G401 (cell line): ENCODE measurements around the gene APP. TPM values are rescaled to one million over a fixed set of nuclear protein-coding genes. Genes with fewer than 3 reads are reported as not detected.
A peak's percentile ranks its signal among the peaks of the same experiment; 100 is the strongest.

Experiments used
- DNase-seq: peaks from one replicate; pipeline ENCODE4 v3.0.0-alpha.2; 2015; ENCODE audit warnings: low spot score
- in situ Hi-C: cut with HindIII; loops from 2 replicates; pipeline ENCODE4 v1.10.0; 2016; ENCODE audit warnings: low sequenced_read_pairs, mixed read lengths
- total RNA-seq: library from RNA; depleted of rRNA; stranded (reverse); fragments of >200 nt; shearing (Covaris generic); gene quantifications from 2 replicates; pipeline ENCODE4 v1.2.3, GENCODE V29; 2014

Gene APP
- total RNA-seq, 1 experiment from 2014 or later, result 254 TPM

DNA sequence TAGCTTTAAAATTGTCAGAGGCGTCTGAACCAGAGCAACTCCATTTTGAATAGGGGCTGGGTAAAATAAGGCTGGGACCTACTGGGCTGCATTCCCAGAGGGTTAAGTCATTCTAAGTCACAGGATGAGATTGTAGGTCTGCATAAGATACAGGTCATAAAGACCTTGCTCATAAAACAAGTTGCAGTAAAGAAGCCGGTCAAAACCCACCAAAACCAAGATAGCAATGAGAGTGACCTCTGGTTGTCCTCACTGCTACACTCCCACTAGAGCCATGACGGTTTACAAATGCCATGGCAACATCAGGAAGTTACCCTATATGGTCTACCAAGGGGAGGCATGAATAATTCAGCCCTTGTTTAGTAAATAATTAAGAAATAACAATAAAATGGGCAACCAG is 292.2 kb downstream of the APP start:
- DNase-seq, result no peak
- in situ Hi-C loops, result loop anchor here (25.0 kb wide), 1 partner anchor 284 kb away; the partner anchor contains the start of gene APP

DNA sequence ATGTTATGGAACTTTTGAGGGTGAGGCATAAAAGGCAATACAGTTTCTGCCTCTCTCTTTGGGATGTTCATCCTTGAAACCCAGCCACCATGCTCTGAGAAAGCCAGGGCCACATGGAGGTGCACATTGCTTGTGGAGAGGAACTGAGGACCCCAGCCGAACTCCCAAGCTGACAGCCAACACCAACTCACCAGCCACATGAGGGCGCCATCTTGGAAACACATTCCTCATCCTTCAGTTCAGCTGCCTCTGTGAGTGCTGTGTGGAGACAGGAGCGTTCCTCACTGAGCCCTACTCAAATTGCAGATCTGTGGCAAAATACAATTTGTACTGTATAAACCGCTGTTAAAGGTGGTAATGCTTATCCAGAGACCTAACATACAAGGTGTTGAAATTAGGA is 298.3 kb downstream of the APP start:
- no peak for DNase-seq

DNA sequence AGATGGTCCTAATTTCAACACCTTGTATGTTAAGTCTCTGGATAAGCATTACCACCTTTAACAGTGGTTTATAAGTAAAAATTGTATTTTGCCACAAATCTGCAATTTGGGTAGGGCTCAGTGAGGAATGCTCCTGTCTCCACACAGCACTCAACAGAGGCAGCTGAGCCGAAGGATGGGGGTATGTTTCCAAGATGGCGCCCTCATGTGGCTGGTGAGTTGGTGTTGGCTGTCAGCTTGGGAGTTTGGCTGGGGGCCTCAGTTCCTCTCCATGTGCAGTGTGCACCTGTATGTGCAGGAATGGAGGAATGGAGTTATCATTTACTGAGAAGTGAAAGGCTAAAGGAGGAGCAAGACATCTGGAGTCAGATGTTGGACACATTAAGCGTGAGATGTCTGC is 299.0 kb downstream of the APP start:
- no peak for DNase-seq
- in situ Hi-C loops, result no loop called here

More for the DNA sequence above, 298.3 kb downstream of the APP start:
- in situ Hi-C loops, result no loop called here

DNA sequence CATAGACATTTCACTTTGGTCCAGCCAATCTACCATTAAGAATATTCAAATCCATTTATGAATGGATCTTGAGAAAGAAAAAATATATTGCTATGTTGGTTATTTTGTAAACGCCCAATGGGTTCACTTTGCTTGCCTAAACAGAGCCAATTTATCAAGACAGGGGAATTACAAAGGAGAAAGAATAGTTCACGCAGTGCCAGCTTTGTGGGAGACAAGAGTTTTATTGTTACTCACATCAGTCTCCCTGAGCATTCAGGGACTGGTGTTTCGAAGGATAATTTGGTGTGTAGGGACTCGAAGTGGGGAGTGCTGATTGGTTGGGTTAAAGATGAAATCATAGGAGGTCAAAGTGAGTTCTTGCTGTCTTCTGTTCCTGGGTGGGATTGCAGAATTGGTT is 300.5 kb downstream of the APP start:
- in situ Hi-C loops, result no loop called here
- DNase-seq, result no peak

DNA sequence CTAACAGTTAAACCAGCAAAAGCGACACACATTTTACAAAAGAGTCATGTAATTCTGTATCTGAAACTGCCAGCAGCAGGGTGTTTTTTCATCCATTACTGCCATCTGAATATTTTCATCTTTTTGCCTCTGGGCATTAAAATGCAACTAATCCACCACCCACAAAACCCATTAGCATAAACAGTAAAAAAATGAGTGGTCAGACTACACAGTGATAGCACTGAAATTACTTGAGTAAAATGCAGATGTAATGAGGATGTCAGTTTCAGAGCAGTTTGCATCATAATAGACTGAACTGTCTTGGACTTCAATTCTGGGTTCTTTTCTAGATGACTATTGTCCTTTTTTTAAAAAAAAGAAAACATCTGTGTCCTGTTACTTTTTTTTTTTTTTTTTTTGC is 303.5 kb downstream of the APP start:
- in situ Hi-C loops, result no loop called here
- no peak for DNase-seq

DNA sequence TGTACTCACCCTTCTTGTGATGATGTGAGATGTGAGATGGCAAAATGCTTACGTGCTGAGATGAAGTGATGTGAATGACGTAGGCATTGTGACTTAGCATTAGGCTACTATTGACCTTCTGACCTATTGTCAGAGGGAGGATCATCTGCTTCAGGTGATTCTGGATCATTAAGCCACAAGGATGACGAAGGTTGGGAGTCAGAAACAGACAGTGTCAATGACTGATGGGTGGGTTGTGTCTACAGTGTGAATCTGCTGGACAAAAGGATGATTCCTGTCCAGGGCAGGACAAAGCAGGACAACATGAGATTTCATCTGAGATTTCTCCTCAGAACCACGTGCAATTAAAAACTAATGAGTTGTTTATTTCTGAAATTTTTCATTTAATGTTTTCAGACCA is 306.8 kb downstream of the APP start:
- in situ Hi-C loops, result no loop called here
- no peak for DNase-seq

DNA sequence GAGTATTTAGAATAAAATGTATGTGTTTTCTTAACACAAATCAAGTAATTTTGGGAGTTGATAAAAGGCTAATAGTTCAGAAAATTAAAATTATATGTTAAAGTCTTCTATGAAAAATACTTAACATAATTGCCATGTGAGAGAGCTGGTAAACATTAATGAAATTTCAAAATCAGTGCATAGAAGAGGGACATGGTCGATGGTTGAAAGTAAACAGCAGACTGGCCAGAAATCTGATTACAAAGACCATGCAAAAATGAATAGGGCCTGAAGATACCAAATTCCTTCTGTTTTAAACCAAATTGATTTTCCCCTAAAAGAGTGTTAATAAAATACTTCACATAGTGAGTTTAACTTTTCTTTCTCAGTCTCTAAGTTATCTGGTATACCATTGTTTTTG is 307.5 kb downstream of the APP start:
- in situ Hi-C loops, result no loop called here
- DNase-seq, result no peak

DNA sequence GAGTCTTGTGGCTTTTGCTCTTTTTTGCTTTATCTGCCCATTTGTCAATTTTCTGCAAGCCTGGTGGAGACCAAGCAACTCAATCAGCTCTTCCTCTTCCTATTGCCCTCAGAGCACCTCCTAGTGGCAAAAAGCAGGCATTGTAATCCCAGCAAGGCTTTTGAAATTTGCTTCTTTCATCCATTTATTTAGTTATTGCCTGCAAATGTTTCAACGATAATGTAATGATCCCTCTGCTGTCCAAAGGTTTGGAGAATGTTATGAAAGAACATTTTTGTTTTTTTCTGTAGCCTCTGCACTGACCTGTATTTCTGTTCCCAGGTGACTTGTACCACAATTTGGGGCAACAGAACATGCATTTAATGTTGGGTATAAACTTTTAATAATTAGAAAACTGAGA is 308.0 kb downstream of the APP start:
- in situ Hi-C loops, result no loop called here
- no peak for DNase-seq

DNA sequence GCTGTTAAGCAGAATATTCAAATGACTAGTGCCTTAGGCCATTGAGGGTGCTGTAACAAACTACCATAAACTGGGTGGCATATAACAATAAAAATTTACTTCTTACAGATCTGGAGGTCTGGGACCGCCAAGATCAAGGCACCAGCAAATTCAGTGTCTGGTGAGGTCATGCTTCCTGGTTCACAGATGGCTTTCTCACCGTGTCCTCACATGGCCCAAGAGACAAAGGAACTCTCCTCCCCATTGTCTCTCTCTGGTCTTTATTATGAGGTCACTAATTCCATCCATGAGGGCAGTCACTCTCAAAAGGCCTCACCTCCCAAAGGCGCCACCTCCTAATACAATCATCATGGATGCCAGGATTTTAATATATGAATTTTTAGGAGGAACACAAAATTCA is 308.5 kb downstream of the APP start:
- no peak for DNase-seq
- in situ Hi-C loops, result no loop called here

DNA sequence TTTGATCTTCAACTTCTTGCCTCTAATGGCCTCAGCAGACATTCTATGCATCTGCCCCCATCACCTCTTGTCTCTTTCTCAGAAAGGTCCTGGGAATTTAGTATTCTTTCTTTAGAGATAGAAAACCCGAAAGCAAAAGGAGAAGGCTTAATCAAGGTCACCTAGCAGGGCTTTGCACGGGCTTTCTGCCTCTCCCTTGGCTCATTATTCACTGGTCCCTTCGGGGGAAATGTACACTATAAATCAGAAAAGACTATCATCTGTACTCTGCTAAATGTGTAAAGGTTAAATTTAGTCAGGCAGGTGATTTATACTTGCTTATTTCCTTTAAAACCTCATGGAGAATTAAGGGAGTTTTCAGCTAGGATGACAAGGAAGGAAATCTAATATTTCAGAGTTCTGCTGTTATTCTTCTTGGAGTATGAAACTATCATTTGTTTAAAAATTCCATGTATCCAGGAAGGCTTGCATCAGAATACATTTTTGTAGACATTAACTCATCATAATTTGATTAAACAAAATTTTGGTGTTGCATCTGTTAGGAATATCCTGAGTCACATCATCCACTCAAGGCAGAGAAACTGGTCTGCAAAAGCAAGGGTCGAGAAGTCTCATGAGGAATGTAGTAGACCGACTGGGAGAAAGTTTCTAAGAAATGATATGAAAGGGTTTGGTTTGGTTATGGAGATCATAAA is 311.2 kb downstream of the APP start:
- DNase-seq, result no peak
- in situ Hi-C loops, result no loop called here

DNA sequence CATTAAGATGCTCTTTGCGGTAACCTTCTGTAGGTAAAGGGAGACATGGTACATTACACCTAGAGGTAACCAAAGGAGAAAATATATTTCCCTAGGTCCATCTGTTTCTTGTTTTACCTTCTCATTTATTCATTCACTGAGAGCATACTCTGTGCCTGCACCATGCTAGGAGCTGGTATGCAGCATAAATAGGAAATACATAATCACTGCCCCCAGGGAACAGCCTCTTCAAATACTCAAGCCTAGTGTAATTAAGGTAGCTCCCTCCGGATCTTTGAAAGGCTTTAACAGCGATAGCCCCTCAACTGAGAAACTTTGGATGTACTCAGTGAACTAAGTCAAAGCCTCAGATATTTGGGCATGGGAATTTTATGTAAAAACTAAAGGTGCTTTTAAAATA is 312.2 kb downstream of the APP start:
- no peak for DNase-seq
- in situ Hi-C loops, result no loop called here

DNA sequence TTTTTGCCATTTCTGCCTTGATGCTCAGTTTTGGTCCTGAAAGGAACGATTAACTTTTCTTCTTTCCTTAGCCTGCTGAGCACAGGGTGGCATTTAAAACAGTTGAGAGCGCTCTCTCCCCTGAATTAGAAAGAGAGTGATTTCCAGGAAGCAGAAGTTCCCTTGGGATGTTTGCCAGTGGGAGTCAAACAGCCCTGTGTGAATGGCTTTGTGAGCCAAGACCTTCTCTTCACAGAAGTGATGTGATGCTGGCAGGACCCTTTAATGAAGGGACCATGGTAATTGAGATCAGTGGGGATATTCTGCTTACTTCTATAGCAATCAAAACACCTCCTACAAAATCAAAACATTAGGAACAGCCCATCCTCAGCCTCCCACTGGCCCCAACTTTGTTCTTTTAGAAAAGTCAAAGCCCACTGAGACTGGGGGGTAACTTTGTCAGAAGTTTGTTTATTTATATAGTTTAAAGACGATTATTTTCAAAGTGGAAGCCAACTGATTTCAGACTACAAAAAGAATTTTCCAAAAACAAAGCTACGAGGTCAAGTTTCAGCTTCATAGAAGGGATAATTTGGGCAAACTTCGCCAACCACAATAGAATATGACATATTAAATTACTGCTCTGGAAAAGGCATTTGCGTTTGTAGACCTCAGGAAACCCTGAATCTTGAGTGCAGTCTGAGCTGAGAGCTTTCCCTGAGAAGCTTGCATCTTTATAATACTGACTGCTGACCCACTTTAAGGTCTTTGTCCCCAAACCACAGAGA is 313.1 kb downstream of the APP start:
- in situ Hi-C loops, result no loop called here
- DNase-seq, result peak; percentile 12

DNA sequence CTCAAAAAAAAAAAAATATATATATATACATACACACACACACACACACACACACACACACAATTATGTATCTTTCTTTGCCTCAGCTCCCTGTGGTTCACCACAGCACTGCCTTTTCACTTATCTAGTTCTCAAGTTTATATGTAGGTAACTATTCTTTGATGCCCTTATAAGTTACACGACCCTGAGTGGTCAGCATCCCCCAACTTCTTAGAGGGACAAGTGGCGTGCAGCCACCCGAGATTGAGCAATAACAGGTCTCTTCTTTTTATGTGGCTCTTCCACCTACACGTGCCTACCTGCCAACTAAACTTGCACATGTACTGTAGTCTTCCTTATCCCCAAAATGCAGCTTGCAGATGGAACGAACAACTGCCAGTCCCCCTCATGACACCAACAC is 315.0 kb downstream of the APP start:
- no peak for DNase-seq
- in situ Hi-C loops, result no loop called here

DNA sequence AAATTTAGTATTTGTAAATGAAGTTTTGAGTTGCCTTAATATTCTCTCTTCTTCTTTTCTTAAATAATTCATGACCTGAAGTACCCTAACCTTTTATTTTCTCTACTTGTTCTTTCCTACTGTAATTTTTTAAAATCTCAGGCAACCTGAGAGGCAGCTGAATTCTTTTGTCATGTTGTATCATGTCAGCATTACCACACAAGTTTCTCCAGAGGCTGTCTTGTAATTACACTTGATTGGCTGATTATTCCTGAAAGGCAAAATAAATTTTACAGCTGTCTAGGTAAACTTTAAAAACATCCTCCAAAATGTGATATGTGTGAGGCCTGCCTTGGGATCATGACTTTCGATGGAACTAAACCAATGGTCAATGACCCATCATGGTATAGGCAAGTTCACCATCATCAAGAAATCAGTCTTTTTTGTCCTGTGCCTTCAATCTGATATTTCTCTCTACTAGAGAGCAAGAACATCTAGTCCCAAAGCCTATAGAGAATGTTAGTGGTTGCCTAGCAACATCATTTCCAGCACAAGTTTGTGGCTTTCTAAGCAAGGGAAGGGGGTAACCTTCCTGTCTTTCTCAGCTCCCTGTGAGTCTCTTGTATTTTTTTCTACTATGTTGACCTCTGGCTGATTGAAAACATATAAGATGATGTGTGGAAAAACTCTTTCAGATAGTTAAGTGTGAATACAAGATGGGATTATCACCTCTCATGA is 320.3 kb downstream of the APP start:
- no peak for DNase-seq
- in situ Hi-C loops, result no loop called here

DNA sequence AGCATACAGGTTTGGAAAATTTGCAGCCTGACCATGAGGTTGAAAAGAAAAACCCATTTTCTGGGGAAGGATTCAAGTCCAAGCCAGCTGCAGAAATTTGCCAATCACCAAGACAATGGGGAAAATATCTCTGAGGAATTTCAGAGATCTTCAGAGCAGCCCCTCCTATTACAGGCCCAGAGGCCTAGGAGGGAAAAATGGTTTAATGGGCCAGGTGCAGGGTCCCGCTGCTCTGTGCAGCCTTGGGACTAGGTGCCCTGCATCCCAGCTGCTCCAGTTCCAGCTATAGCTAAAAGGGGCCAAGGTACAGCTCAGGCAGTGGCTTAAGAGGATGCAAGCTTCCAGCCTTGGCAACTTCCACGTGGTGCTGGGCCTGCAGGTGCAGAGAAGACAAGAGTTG is 322.3 kb downstream of the APP start:
- in situ Hi-C loops, result no loop called here
- no peak for DNase-seq

DNA sequence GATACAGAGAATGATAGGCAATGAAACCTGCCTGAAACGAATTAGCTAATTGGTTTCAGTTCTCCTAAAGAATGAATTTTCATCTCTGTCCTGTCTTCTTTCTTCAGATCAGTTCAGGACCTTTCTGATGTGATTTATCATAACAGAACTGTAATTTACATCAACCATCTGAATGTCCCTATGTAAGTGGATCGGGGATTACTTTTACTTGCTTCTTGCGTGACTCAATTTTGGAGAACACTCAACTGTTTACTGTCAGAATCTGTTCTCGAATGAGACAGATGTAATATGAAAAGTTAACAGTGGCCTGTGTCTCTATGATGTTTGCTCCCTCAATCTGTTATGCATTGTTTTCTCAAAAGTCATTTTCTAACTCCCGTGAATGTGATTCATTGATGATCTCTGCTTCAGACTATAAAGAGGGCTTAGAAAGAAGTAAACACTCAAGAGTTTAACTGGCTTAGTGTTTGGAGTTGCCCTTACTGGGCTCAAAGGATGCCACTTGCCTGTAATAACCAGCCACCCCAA is 324.8 kb downstream of the APP start:
- DNase-seq, result no peak
- in situ Hi-C loops, result no loop called here

DNA sequence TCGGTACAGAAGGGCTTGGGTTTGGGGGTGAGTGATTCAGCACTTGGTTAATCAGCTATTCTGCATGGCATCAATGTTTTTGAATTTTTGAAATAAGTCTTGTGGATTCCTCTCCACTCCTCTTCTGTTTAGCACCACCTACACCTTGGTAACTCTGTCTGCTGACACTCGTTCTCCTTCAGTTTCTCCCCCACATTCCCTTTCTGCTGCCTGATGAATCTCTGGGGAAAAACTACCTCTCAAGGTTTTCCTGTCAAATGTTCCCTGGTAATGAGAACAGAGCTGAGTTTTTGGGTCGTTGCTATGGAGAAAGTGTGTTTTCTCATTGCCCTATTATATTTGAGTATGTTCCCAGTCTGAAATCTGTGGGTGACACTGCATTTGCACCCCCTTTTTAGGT is 327.6 kb downstream of the APP start:
- in situ Hi-C loops, result no loop called here
- no peak for DNase-seq

DNA sequence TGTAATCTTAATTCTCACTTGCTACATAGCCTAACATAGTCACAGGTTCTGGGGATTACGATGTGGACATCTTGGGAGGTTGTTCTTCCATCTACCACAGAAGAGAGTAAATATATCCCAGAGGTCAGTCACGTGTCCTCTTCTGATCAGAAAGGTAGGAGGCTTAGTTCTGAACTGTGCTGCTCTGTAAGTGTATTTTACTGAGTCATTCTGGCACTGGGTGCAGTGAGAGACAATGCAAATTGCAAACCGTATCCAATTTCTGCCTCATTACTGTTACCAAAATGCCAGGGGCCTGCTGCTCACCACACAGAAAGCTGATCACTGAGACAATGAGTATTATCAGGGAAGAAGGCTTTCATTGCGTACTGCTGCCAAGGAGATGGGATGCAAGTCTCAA is 331.8 kb downstream of the APP start:
- in situ Hi-C loops, result no loop called here
- DNase-seq, result no peak

DNA sequence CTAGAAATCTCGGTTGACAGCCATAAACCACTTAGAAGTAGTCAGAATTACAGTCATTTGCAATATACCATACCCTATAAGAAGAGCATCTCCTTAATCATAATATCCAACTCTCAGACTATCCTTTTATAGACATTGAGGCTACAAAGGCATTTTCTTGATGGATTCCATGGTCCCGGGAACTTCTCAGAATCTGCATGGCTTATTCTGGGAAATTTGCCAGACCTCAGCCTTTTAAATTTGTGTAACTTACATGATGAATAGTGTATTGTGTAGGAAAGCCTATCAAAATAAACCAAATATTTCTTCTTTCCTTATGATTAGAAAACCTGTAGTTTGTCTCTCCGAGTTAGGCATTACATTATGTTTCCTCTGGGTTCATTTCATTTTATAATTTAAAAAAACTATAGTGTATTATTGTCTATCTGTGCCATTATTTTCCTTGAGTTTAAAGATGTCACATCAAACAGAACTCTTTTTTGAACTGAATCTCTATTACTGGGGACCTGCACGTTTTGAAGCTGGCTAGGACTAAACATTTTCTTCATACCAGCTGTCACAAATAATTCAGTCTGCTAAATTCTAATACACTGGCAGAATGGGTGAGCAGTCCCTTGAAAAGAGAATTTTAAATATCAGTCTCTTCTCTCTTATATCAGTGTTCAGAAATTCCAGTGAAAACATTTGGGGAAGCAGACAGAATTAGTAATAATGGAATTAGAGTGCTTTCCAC is 332.9 kb downstream of the APP start:
- in situ Hi-C loops, result no loop called here
- DNase-seq, result no peak
